Tibial nerve (tissue), 4 donors: ENCODE data around the gene MCM6. TPM values are rescaled to one million over a fixed set of nuclear protein-coding genes. Genes with fewer than 3 reads are reported as not detected.
A peak's percentile ranks its signal among the peaks of the same experiment; 100 is the strongest.

Source experiments
- DNase-seq, 2 donors: peaks; one replicate each; pipeline ENCODE4 v3.0.0-alpha.2; 2019; ENCODE audit warnings: low spot score in 2 of 2
- H3K27ac ChIP-seq, 4 donors: fragments of 200-600 bp; sonication (generic) in 3 of 4; one replicate each; pipeline ENCODE4 v1.5.1; 2017 to 2019; ENCODE audit warnings: mild to moderate bottlenecking in 1 of 4
- H3K27me3 ChIP-seq, 2 donors: fragments of 200-600 bp; sonication (generic) in 1 of 2; one replicate each; pipeline versions ENCODE4 v1.5.1 to v1.6.0; 2017 to 2019
- H3K36me3 ChIP-seq, 3 donors: fragments of 200-600 bp; sonication (generic); one replicate each; pipeline ENCODE4 v1.5.1; 2018 to 2019
- H3K4me1 ChIP-seq, 4 donors: fragments of 200-600 bp; sonication (generic) in 3 of 4; one replicate each; pipeline ENCODE4 v1.5.1; 2017 to 2019
- H3K4me3 ChIP-seq, 4 donors: fragments of 200-600 bp; sonication (generic) in 3 of 4; one replicate each; pipeline ENCODE4 v1.5.1; 2017 to 2019; ENCODE audit warnings: mild to moderate bottlenecking in 1 of 4, moderate library complexity in 1 of 4
- H3K9me3 ChIP-seq, 4 donors: fragments of 200-600 bp; sonication (generic) in 3 of 4; one replicate each; pipeline ENCODE4 v1.5.1; 2017 to 2019
- CTCF ChIP-seq, 5 experiments: fragments of 200-600 bp in 3 of 5; fragments of 450-650 bp in 2 of 5; sonication (generic) in 3 of 5; IDR thresholded peaks; one replicate each; pipeline ENCODE4 v1.5.1; 2016 to 2019; ENCODE audit warnings: antibody characterized with exemption in 5 of 5, mild to moderate bottlenecking in 3 of 5, moderate library complexity in 2 of 5
- EP300 ChIP-seq, 2 donors: sonication (generic); formaldehyde crosslinking; IDR thresholded peaks; one replicate each; pipeline ENCODE4 v1.6.1; 2017; ENCODE audit warnings: antibody characterized with exemption in 2 of 2, mild to moderate bottlenecking in 1 of 2
- POLR2A ChIP-seq, 2 donors: fragments of 450-650 bp; IDR thresholded peaks; one replicate each; pipeline ENCODE4 v1.6.1; 2017; ENCODE audit warnings: antibody characterized with exemption in 2 of 2, mild to moderate bottlenecking in 2 of 2, moderate library complexity in 2 of 2
- WGBS, 2 donors: methylation state at CpG; one replicate each; pipeline ENCODE4 v1.1.5; 2018; 5-methylcytosine and 5-hydroxymethylcytosine counted together
- total RNA-seq, 4 donors: library from RNA; depleted of rRNA; stranded (reverse); fragments of >200 nt; gene quantifications; one replicate each; pipeline ENCODE4 v1.1.0, GENCODE V29; 2016

Gene MCM6
- total RNA-seq, 4 donors from 2014 or later = 14.1 to 17.8 (median 15.7) TPM

GRCh38 chr2:135909976-135910375, 33.7 kb upstream of the MCM6 start:
- H3K36me3 ChIP-seq = peaks cover 0 to 54% (median 0%) of the 10 kb centered on the region in 3 donors
- H3K27ac ChIP-seq = no peak overlapping the region
- no peaks in the 10 kb centered on the region for H3K27me3 ChIP-seq
- H3K4me1 ChIP-seq = no peaks in the 10 kb centered on the region
- no peak for TF ChIP-seq EP300 (IDR thresholded peaks at IDR 0.05)
- no peak for TF ChIP-seq CTCF (IDR thresholded peaks at IDR 0.05)
- TF ChIP-seq POLR2A (IDR thresholded peaks at IDR 0.05) = no peak
- DNase-seq = no peak
- H3K9me3 ChIP-seq = no peaks in the 10 kb centered on the region
- no peak overlapping the region for H3K4me3 ChIP-seq

DNA sequence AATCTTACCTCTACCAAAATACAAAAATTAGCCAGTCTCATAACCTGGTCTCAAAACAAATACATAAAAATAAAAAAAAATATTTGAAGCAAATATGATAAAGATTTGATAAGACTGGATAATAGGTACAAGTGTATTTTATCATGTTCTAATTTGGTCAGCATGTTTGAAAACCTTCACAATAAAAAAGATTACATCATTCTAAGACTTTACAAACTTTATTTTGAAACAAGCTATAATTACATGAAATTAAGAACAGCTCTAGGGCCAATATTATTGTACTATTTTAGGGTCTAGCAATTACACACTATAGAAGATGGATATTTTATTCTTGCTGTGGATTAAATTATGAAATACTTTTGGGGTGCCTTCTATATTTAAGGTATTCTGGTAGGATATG, 29.4 kb upstream of the MCM6 start:
- Histone ChIP-seq H3K4me3 (no peak overlapping the region), H3K27ac (no peak overlapping the region), H3K36me3 (peaks cover 0 to 49% (median 0%) of the 10 kb centered on the region in 3 donors), H3K27me3 (no peaks in the 10 kb centered on the region), H3K9me3 (no peaks in the 10 kb centered on the region), H3K4me1 (peaks cover 0 to 6% (median 0%) of the 10 kb centered on the region in 4 donors)
- no peak for TF ChIP-seq EP300 (IDR thresholded peaks at IDR 0.05)
- TF ChIP-seq POLR2A (IDR thresholded peaks at IDR 0.05) = no peak
- no peak for TF ChIP-seq CTCF (IDR thresholded peaks at IDR 0.05)
- DNase-seq = no peak

- H3K4me1 ChIP-seq = peaks cover 0 to 6% (median 0%) of the 10 kb centered on the region in 4 donors
- WGBS, 2 donors = 86 to 88% methylated on average over 4 of the region's 4 CpGs
- no peak for DNase-seq
- H3K4me3 ChIP-seq = no peak overlapping the region
- peak overlapping the region in 2 of 4 donors; percentile 47 to 54 for H3K27ac ChIP-seq
- no peak for TF ChIP-seq CTCF (IDR thresholded peaks at IDR 0.05)
- no peak for TF ChIP-seq EP300 (IDR thresholded peaks at IDR 0.05)
- no peak for TF ChIP-seq POLR2A (IDR thresholded peaks at IDR 0.05)
- no peaks in the 10 kb centered on the region for H3K9me3 ChIP-seq
- H3K27me3 ChIP-seq = no peaks in the 10 kb centered on the region
- H3K36me3 ChIP-seq = peaks cover 0 to 40% (median 0%) of the 10 kb centered on the region in 3 donors
These were observed 28.2 kb upstream of the MCM6 start for GRCh38 chr2:135904341-135904989.

DNA sequence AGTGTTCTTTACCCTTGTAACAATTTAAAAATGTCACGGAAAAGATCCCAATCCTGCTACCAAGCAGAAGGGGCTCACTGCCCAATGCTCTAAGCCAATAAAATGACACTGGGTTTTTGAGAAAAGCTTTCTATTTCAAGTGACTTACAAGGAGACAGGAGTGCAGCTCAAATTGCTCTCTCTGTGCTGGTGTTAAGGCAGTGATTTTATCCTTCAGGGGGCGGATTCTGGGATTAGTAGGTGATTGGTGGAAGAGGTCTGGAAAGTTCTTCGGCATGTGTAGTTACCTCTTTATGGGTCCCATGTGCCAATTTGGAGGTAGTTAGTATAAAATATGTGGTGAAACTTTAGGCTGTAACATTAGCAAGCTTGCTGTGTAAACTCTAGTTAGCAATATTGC, 27.4 kb upstream of the MCM6 start:
- WGBS, 2 donors = 77 to 84% methylated on average over 3 of the region's 3 CpGs
- H3K36me3 ChIP-seq = peaks cover 0 to 37% (median 0%) of the 10 kb centered on the region in 3 donors

More for the DNA sequence above, 27.4 kb upstream of the MCM6 start:
- TF ChIP-seq POLR2A (IDR thresholded peaks at IDR 0.05) = no peak
- TF ChIP-seq EP300 (IDR thresholded peaks at IDR 0.05) = no peak
- TF ChIP-seq CTCF (IDR thresholded peaks at IDR 0.05) = no peak
- Histone ChIP-seq H3K4me3 (no peak overlapping the region), H3K4me1 (peaks cover 0 to 6% (median 0%) of the 10 kb centered on the region in 4 donors), H3K9me3 (no peaks in the 10 kb centered on the region), H3K27me3 (no peaks in the 10 kb centered on the region), H3K27ac (peak overlapping the region in 1 of 4 donors; percentile 47)
- no peak for DNase-seq
